ENCODE data around the gene EPOP. TPM values are rescaled to one million over a fixed set of nuclear protein-coding genes. Genes with fewer than 3 reads are reported as not detected.

The EPOP gene
- 8.0 and 19.3 TPM in 2 replicates for total RNA-seq (ENCODE audit: low replicate concordance)

GRCh38 chr17:38674749-38675615, at the start of gene EPOP:
TSS of gene EPOP (minus strand) at chr17:38674957. CDS start at chr17:38674495, 462 bp downstream.
- DNase-seq (ENCODE audit: low spot score), result peak; percentile 93
- Mint-ChIP-seq H3K9me3 (no peaks in the 10 kb centered on the region), H3K4me1 (peaks cover 33% of the 10 kb centered on the region), H3K36me3 (no peaks in the 10 kb centered on the region), H3K4me3 (peak within 1 kb of the TSS; percentile 76), H3K27me3 (ENCODE audit: insufficient read depth, low read depth) (peaks cover 43% of the 10 kb centered on the region), H3K27ac (no peak within 1 kb of the TSS)
- Histone ChIP-seq H4K20me1 (ENCODE audit: low read depth) (peaks cover 35% of the 10 kb centered on the region), H3K4me1 (peaks cover 28% of the 10 kb centered on the region), H3K27me3 (peaks cover 73% of the 10 kb centered on the region), H3K36me3 (no peaks in the 10 kb centered on the region), H3K9ac (peak within 1 kb of the TSS; percentile 7), H3K4me3 (peak within 1 kb of the TSS; percentile 72), H2AFZ (replicated peaks) (peak within 1 kb of the TSS; percentile 32), H3K9me3 (ENCODE audit: low read depth) (no peaks in the 10 kb centered on the region), H3K4me2 (peak within 1 kb of the TSS; percentile 100), H3K27ac (no peak within 1 kb of the TSS), H3K79me2 (ENCODE audit: low read depth) (peaks cover 26% of the 10 kb centered on the region), H3F3A (ENCODE audit: low read depth) (peaks cover 31% of the 10 kb centered on the region)
- TF ChIP-seq EZH2 (IDR thresholded peaks at IDR 0.05) (no peak), EZH2phosphoT487 (IDR thresholded peaks at IDR 0.05) (no peak)

DNA sequence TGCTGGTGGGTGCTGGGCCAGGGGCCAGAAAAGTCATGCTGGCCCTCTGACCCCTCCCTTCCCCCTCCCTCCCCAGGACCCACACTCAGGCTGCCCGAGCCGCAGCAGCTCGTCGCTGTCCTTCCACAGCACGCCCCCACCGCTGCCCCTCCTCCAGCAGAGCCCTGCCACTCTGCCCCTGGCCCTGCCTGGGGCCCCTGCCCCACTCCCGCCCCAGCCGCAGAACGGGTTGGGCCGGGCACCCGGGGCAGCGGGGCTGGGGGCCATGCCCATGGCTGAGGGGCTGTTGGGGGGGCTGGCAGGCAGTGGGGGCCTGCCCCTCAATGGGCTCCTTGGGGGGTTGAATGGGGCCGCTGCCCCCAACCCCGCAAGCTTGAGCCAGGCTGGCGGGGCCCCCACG, 47.0 kb upstream of the EPOP start:
- H4K20me1 ChIP-seq (ENCODE audit: low read depth), result peaks cover 32% of the 10 kb centered on the region

GRCh38 chr17:38720941-38721340, 46.2 kb upstream of the EPOP start:
- Histone ChIP-seq H3K27me3 (peaks cover 34% of the 10 kb centered on the region), H3K27ac (no peak overlapping the region), H4K20me1 (ENCODE audit: low read depth) (peaks cover 32% of the 10 kb centered on the region), H3K4me2 (peak overlapping the region; percentile 79), H3K79me2 (ENCODE audit: low read depth) (no peaks in the 10 kb centered on the region), H3K9me3 (ENCODE audit: low read depth) (no peaks in the 10 kb centered on the region), H3K9ac (no peak overlapping the region), H3K36me3 (no peaks in the 10 kb centered on the region), H3F3A (ENCODE audit: low read depth) (peaks cover 28% of the 10 kb centered on the region), H2AFZ (replicated peaks) (no peak overlapping the region), H3K4me1 (peaks cover 13% of the 10 kb centered on the region), H3K4me3 (no peak overlapping the region)
- no peak overlapping the region for H3K27ac Mint-ChIP-seq
- peaks cover 7% of the 10 kb centered on the region for H3K27me3 Mint-ChIP-seq (ENCODE audit: insufficient read depth, low read depth)
- TF ChIP-seq EZH2phosphoT487 (IDR thresholded peaks at IDR 0.05) (no peak), EZH2 (IDR thresholded peaks at IDR 0.05) (no peak)
- TF ChIP-seq, protein P1, sequence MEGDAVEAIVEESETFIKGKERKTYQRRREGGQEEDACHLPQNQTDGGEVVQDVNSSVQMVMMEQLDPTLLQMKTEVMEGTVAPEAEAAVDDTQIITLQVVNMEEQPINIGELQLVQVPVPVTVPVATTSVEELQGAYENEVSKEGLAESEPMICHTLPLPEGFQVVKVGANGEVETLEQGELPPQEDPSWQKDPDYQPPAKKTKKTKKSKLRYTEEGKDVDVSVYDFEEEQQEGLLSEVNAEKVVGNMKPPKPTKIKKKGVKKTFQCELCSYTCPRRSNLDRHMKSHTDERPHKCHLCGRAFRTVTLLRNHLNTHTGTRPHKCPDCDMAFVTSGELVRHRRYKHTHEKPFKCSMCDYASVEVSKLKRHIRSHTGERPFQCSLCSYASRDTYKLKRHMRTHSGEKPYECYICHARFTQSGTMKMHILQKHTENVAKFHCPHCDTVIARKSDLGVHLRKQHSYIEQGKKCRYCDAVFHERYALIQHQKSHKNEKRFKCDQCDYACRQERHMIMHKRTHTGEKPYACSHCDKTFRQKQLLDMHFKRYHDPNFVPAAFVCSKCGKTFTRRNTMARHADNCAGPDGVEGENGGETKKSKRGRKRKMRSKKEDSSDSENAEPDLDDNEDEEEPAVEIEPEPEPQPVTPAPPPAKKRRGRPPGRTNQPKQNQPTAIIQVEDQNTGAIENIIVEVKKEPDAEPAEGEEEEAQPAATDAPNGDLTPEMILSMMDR (IDR thresholded peaks at IDR 0.05), result no peak
- peaks cover 22% of the 10 kb centered on the region for H3K4me1 Mint-ChIP-seq
- H3K4me3 Mint-ChIP-seq, result no peak overlapping the region
- DNase-seq (ENCODE audit: low spot score), result no peak
- no peaks in the 10 kb centered on the region for H3K9me3 Mint-ChIP-seq
- H3K36me3 Mint-ChIP-seq, result peaks cover 13% of the 10 kb centered on the region

More for the DNA sequence above, 47.0 kb upstream of the EPOP start:
- Histone ChIP-seq H2AFZ (replicated peaks) (no peak overlapping the region), H3K27me3 (peaks cover 34% of the 10 kb centered on the region), H3K4me2 (no peak overlapping the region), H3K4me1 (peaks cover 13% of the 10 kb centered on the region), H3K4me3 (no peak overlapping the region), H3K79me2 (ENCODE audit: low read depth) (no peaks in the 10 kb centered on the region), H3F3A (ENCODE audit: low read depth) (peaks cover 28% of the 10 kb centered on the region), H3K36me3 (no peaks in the 10 kb centered on the region), H3K27ac (no peak overlapping the region), H3K9me3 (ENCODE audit: low read depth) (no peaks in the 10 kb centered on the region), H3K9ac (no peak overlapping the region)
- H3K4me3 Mint-ChIP-seq, result no peak overlapping the region
- peaks cover 11% of the 10 kb centered on the region for H3K36me3 Mint-ChIP-seq
- no peak for DNase-seq (ENCODE audit: low spot score)
- H3K27ac Mint-ChIP-seq, result no peak overlapping the region
- TF ChIP-seq, protein P1 (IDR thresholded peaks at IDR 0.05), result no peak
- TF ChIP-seq EZH2phosphoT487 (IDR thresholded peaks at IDR 0.05) (no peak), EZH2 (IDR thresholded peaks at IDR 0.05) (no peak)
- peaks cover 24% of the 10 kb centered on the region for H3K4me1 Mint-ChIP-seq
- H3K27me3 Mint-ChIP-seq (ENCODE audit: insufficient read depth, low read depth), result peaks cover 7% of the 10 kb centered on the region
- H3K9me3 Mint-ChIP-seq, result no peaks in the 10 kb centered on the region

All from neural progenitor cell (in vitro differentiated cells).